Measurements from ENCODE around the gene SMCO1. TPM values are rescaled to one million over a fixed set of nuclear protein-coding genes. Genes with fewer than 3 reads are reported as not detected.

The SMCO1 gene
- total RNA-seq, 2 experiments from 2014 or later: not detected

DNA sequence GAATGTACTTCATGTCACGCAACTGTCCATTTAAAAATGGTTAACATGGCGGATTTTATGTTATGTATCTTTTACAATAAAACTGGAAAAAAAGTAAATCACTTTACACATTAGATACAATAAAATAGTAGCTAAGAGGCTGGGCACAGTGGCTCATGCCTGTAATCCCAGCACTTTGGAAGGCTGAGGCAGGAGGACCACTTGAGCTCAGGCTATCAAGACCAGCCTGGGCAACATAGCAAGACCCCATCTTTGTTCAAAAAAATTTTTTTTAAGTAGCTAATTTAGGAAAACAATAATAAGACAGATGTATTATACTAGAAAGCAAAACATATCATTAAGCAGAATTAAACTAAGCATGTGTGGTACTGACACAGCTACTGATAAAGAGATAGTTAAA, 23.1 kb downstream of the SMCO1 start:
- Mint-ChIP-seq H3K4me3 (no peak overlapping the region), H3K9me3 (no peaks in the 10 kb centered on the region), H3K27me3 (no peaks in the 10 kb centered on the region), H3K27ac (no peak overlapping the region), H3K36me3 (ENCODE audit: low read depth) (peaks cover 55% of the 10 kb centered on the region), H3K4me1 (ENCODE audit: low read depth) (peaks cover 41% of the 10 kb centered on the region)
- no peaks in the 10 kb centered on the region for H3K9me3 ChIP-seq (ENCODE audit: control insufficient read depth in 1 of 2, insufficient read depth in 1 of 2, low read length in 2 of 2)
- peaks cover 23% of the 10 kb centered on the region for H3K36me3 ChIP-seq (ENCODE audit: insufficient read depth, low read length)
- intact Hi-C loops (cut with DNase I, micrococcal nuclease): no loop called here
- ChIA-PET CTCF (interaction anchor here (1.3 kb wide), 1 partner anchor 36 kb away, joined by 4 read pairs; no protein-coding TSS in a partner anchor), POLR2A (no interaction called here)
- TF ChIP-seq, protein P1, sequence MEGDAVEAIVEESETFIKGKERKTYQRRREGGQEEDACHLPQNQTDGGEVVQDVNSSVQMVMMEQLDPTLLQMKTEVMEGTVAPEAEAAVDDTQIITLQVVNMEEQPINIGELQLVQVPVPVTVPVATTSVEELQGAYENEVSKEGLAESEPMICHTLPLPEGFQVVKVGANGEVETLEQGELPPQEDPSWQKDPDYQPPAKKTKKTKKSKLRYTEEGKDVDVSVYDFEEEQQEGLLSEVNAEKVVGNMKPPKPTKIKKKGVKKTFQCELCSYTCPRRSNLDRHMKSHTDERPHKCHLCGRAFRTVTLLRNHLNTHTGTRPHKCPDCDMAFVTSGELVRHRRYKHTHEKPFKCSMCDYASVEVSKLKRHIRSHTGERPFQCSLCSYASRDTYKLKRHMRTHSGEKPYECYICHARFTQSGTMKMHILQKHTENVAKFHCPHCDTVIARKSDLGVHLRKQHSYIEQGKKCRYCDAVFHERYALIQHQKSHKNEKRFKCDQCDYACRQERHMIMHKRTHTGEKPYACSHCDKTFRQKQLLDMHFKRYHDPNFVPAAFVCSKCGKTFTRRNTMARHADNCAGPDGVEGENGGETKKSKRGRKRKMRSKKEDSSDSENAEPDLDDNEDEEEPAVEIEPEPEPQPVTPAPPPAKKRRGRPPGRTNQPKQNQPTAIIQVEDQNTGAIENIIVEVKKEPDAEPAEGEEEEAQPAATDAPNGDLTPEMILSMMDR (IDR thresholded peaks at IDR 0.05): no peak
- no peak overlapping the region for H3K27ac ChIP-seq (ENCODE audit: low read depth in 1 of 2, low read length in 2 of 2)
- no peaks in the 10 kb centered on the region for H3K4me1 ChIP-seq (ENCODE audit: insufficient read depth, low read length)
- H3K4me3 ChIP-seq (ENCODE audit: low read length): no peak overlapping the region
- H3K27me3 ChIP-seq (ENCODE audit: control insufficient read depth in 1 of 2, insufficient read depth in 2 of 2, low read length in 2 of 2): no peaks in the 10 kb centered on the region
- ATAC-seq (ENCODE audit: poor library complexity) (no peak), DNase-seq (no peak)

DNA sequence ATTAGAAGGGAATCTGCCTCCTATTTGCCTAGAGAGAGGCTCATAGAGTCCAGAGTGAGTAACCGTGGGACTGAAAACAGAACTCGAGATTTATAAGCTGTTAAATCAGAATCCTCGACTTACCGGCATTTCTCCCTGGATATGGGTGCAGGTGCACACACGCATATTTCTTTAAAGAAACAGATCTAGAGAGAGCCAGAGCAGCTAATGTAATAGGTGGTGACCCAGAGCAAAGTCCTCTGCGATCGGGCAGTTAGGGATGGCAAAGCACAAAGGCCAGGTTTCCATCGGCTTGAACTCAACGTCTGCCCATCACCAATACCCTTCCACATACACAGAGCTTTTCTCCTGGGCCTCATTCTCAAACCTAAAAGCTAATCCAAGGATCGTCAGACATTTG, 25.4 kb downstream of the SMCO1 start:
- intact Hi-C loops (cut with DNase I, micrococcal nuclease): loop anchor here in 1 of 2 experiments (5.0 kb wide), 1 partner anchor 33 kb away; no protein-coding TSS in a partner anchor
- H3K4me1 ChIP-seq (ENCODE audit: insufficient read depth, low read length): no peaks in the 10 kb centered on the region
- no peak overlapping the region for H3K27ac ChIP-seq (ENCODE audit: low read depth in 1 of 2, low read length in 2 of 2)
- no peak overlapping the region for H3K4me3 ChIP-seq (ENCODE audit: low read length)
- peaks cover 33% of the 10 kb centered on the region for H3K36me3 ChIP-seq (ENCODE audit: insufficient read depth, low read length)
- ChIA-PET CTCF (no interaction called here), POLR2A (interaction anchor here (1.2 kb wide), 1 partner anchor 14 kb away, joined by 3 read pairs; the partner anchor contains the start of gene RNF168)
- H3K4me3 Mint-ChIP-seq: no peak overlapping the region
- no peak for ATAC-seq (ENCODE audit: poor library complexity)
- no peak overlapping the region for H3K27ac Mint-ChIP-seq
- no peaks in the 10 kb centered on the region for H3K9me3 Mint-ChIP-seq
- no peaks in the 10 kb centered on the region for H3K27me3 ChIP-seq (ENCODE audit: control insufficient read depth in 1 of 2, insufficient read depth in 2 of 2, low read length in 2 of 2)
- H3K4me1 Mint-ChIP-seq (ENCODE audit: low read depth): peaks cover 26% of the 10 kb centered on the region
- TF ChIP-seq, protein P1 (IDR thresholded peaks at IDR 0.05): no peak
- H3K36me3 Mint-ChIP-seq (ENCODE audit: low read depth): peaks cover 55% of the 10 kb centered on the region
- no peaks in the 10 kb centered on the region for H3K9me3 ChIP-seq (ENCODE audit: control insufficient read depth in 1 of 2, insufficient read depth in 1 of 2, low read length in 2 of 2)
- no peak for DNase-seq
- H3K27me3 Mint-ChIP-seq: no peaks in the 10 kb centered on the region

DNA sequence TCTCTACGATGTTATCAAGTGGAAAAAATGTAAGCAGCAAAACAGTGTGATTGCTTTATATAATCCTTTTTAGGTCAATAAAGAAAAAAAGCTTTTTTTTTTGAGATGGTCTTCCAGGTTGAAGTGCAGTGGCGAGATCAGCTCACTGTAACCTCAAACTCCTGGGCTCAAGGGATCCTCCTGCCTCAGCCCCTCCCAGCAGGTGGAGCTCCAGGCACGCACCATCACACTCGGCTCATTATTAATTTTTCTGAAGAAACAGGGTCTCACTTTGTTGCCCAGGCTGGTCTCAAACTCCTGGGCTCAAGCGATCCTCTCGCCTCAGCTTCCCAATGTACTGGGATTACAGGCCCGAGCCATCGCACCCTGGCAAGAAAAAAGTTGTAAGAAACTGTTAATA, 28.9 kb downstream of the SMCO1 start:
- no peaks in the 10 kb centered on the region for H3K9me3 Mint-ChIP-seq
- TF ChIP-seq, protein P1 (IDR thresholded peaks at IDR 0.05): peak; percentile 59
- H3K27me3 ChIP-seq (ENCODE audit: control insufficient read depth in 1 of 2, insufficient read depth in 2 of 2, low read length in 2 of 2): no peaks in the 10 kb centered on the region
- H3K36me3 ChIP-seq (ENCODE audit: insufficient read depth, low read length): peaks cover 61% of the 10 kb centered on the region
- H3K4me1 Mint-ChIP-seq (ENCODE audit: low read depth): peaks cover 12% of the 10 kb centered on the region
- H3K27ac ChIP-seq (ENCODE audit: low read depth in 1 of 2, low read length in 2 of 2): no peak overlapping the region
- H3K27ac Mint-ChIP-seq: no peak overlapping the region
- peaks cover 67% of the 10 kb centered on the region for H3K36me3 Mint-ChIP-seq (ENCODE audit: low read depth)
- no peaks in the 10 kb centered on the region for H3K27me3 Mint-ChIP-seq
- ATAC-seq (ENCODE audit: poor library complexity): no peak
- H3K4me3 Mint-ChIP-seq: no peak overlapping the region
- H3K9me3 ChIP-seq (ENCODE audit: control insufficient read depth in 1 of 2, insufficient read depth in 1 of 2, low read length in 2 of 2): no peaks in the 10 kb centered on the region
- ChIA-PET POLR2A (interaction anchor here (0.9 kb wide), 1 partner anchor 221 kb away, joined by 3 read pairs; no protein-coding TSS in a partner anchor), CTCF (interaction anchor here (0.7 to 2.9 kb wide), 7 partner anchors 11 to 43 kb away, joined by 3 to 14 read pairs (median 4); partner anchors contain the start of gene RNF168)
- H3K4me3 ChIP-seq (ENCODE audit: low read length): no peak overlapping the region
- DNase-seq: peak in 11 of 14 experiments; percentile 5 to 59 (median 30)
- intact Hi-C loops (cut with DNase I, micrococcal nuclease): loop anchor here in 1 of 2 experiments (5.0 kb wide), 1 partner anchor 36 kb away; no protein-coding TSS in a partner anchor
- H3K4me1 ChIP-seq (ENCODE audit: insufficient read depth, low read length): no peaks in the 10 kb centered on the region
